Measurements from ENCODE around the gene C9orf78.
"Not testable (repeated sequence)": the region's sequence is repeated elsewhere in the genome, so short reads cannot be mapped to it uniquely, and the experiment has no call there.

Gene C9orf78

DNA sequence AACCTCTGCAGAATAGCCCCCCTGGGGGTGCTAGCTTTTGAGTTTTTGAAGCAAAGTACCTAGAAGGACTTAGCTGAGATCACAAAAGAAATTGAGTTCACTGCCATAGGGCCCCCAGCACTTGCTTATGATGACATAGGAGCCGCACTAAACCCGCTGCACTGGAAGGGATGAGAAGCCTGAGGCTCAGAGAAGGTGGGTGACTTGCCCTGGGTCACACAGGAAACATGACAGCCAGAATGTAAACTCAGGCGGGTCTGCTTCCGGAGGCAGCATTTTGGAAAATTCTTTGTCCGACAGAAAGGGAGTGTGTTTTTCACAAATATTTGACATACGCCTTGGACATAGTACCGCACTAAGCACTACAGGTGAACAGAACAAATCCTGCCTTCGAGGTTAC lies 40.5 kb downstream of the C9orf78 start:
- Histone ChIP-seq H3K4me1 (ENCODE audit: control insufficient read depth, insufficient read depth, low read length) (no peaks in the 10 kb centered on the region), H3K4me3 (ENCODE audit: insufficient read depth, low read depth, low read length) (no peak overlapping the region)
- WGBS, 2 experiments = 91 to 92% methylated on average over 8 of the region's 8 CpGs

GRCh38 chr9:129786481-129786880 lies 48.6 kb downstream of the C9orf78 start:
- 87 to 89% methylated on average over 10 of the region's 10 CpGs for WGBS, 2 experiments
- no peaks in the 10 kb centered on the region for H3K9me3 ChIP-seq (ENCODE audit: control insufficient read depth, low read length)
- H3K27me3 ChIP-seq (ENCODE audit: control insufficient read depth, insufficient read depth, low read length, poor library complexity, severe bottlenecking) = peaks cover 7% of the 10 kb centered on the region
- H3K36me3 ChIP-seq (ENCODE audit: control insufficient read depth, insufficient read depth, low read length) = no peaks in the 10 kb centered on the region
- H3K4me3 ChIP-seq (ENCODE audit: insufficient read depth, low read depth, low read length) = no peak overlapping the region
- no peak overlapping the region for H3K27ac ChIP-seq (ENCODE audit: insufficient read depth, low read depth, low read length, poor library complexity, severe bottlenecking)
- no peaks in the 10 kb centered on the region for H3K4me1 ChIP-seq (ENCODE audit: control insufficient read depth, insufficient read depth, low read length)

More for the DNA sequence above, 40.5 kb downstream of the C9orf78 start:
- no peak overlapping the region for H3K27ac ChIP-seq (ENCODE audit: insufficient read depth, low read depth, low read length, poor library complexity, severe bottlenecking)
- no peaks in the 10 kb centered on the region for H3K36me3 ChIP-seq (ENCODE audit: control insufficient read depth, insufficient read depth, low read length)
- H3K27me3 ChIP-seq (ENCODE audit: control insufficient read depth, insufficient read depth, low read length, poor library complexity, severe bottlenecking) = no peaks in the 10 kb centered on the region
- H3K9me3 ChIP-seq (ENCODE audit: control insufficient read depth, low read length) = no peaks in the 10 kb centered on the region

DNA sequence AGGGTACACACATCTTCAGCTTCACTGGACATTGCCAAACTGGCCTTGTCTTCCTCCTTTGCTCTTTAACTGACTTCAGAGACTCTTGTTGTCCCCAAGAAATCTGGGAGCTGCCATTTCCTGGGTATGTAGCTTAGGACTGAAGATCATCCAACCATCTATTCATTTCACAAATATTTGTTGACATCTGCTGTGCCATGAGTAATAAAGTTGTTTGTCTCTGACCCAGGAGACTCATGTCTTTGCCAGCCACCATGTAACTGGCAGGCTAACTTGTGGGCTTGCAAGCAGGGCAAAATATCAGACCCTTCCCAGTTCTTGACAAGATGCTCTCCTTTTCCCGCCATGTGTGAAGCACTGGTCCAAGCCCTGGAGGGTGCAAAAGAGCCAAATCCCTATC lies 49.2 kb downstream of the C9orf78 start:
- no peaks in the 10 kb centered on the region for H3K9me3 ChIP-seq (ENCODE audit: control insufficient read depth, low read length)
- 63 to 100% methylated on average over 1 of the region's 1 CpG for WGBS, 2 experiments
- H3K4me1 ChIP-seq (ENCODE audit: control insufficient read depth, insufficient read depth, low read length) = no peaks in the 10 kb centered on the region
- H3K36me3 ChIP-seq (ENCODE audit: control insufficient read depth, insufficient read depth, low read length) = no peaks in the 10 kb centered on the region
- peaks cover 7% of the 10 kb centered on the region for H3K27me3 ChIP-seq (ENCODE audit: control insufficient read depth, insufficient read depth, low read length, poor library complexity, severe bottlenecking)
- H3K4me3 ChIP-seq (ENCODE audit: insufficient read depth, low read depth, low read length) = no peak overlapping the region
- no peak overlapping the region for H3K27ac ChIP-seq (ENCODE audit: insufficient read depth, low read depth, low read length, poor library complexity, severe bottlenecking)

GRCh38 chr9:129784970-129785369 lies 50.1 kb downstream of the C9orf78 start:
- not testable (repeated sequence) for H3K27me3 ChIP-seq (ENCODE audit: control insufficient read depth, insufficient read depth, low read length, poor library complexity, severe bottlenecking); H3K4me3 ChIP-seq (ENCODE audit: insufficient read depth, low read depth, low read length); H3K36me3 ChIP-seq (ENCODE audit: control insufficient read depth, insufficient read depth, low read length); H3K27ac ChIP-seq (ENCODE audit: insufficient read depth, low read depth, low read length, poor library complexity, severe bottlenecking); H3K9me3 ChIP-seq (ENCODE audit: control insufficient read depth, low read length); H3K4me1 ChIP-seq (ENCODE audit: control insufficient read depth, insufficient read depth, low read length)
- 82% methylated on average over 11 of the region's 11 CpGs for WGBS, 2 experiments

- WGBS, 2 experiments = 45 to 46% methylated on average over 14 of the region's 14 CpGs
- Histone ChIP-seq H3K4me1 (ENCODE audit: control insufficient read depth, insufficient read depth, low read length) (no peaks in the 10 kb centered on the region), H3K4me3 (ENCODE audit: insufficient read depth, low read depth, low read length) (no peak overlapping the region), H3K27ac (ENCODE audit: insufficient read depth, low read depth, low read length, poor library complexity, severe bottlenecking) (no peak overlapping the region), H3K27me3 (ENCODE audit: control insufficient read depth, insufficient read depth, low read length, poor library complexity, severe bottlenecking) (peaks cover 7% of the 10 kb centered on the region), H3K9me3 (ENCODE audit: control insufficient read depth, low read length) (no peaks in the 10 kb centered on the region), H3K36me3 (ENCODE audit: control insufficient read depth, insufficient read depth, low read length) (no peaks in the 10 kb centered on the region)
Measured at GRCh38 chr9:129783516-129784361, 51.3 kb downstream of the C9orf78 start.

DNA sequence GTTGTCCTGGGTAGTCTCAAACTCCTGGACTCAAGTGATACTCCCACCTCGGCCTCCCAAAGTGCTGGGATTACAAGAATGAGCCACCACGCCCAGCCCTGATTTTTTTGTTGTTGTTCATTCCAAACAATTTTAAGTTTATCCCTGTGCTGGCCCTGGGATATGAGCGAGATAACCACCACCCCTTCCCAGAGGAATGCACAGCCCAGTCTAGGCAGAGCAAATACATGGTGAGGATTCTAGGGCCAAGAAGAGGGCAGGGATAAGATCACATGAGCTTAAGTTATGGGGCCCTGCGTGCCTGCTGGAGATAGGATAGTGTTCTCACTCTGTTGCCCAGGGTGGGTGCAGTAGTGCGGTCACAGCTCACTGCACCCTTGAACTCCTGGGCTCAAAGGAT lies 53.1 kb downstream of the C9orf78 start:
- Histone ChIP-seq H3K36me3 (ENCODE audit: control insufficient read depth, insufficient read depth, low read length) (no peaks in the 10 kb centered on the region), H3K9me3 (ENCODE audit: control insufficient read depth, low read length) (no peaks in the 10 kb centered on the region), H3K4me1 (ENCODE audit: control insufficient read depth, insufficient read depth, low read length) (peaks cover 4% of the 10 kb centered on the region), H3K27ac (ENCODE audit: insufficient read depth, low read depth, low read length, poor library complexity, severe bottlenecking) (no peak overlapping the region), H3K27me3 (ENCODE audit: control insufficient read depth, insufficient read depth, low read length, poor library complexity, severe bottlenecking) (peaks cover 2% of the 10 kb centered on the region), H3K4me3 (ENCODE audit: insufficient read depth, low read depth, low read length) (no peak overlapping the region)
- WGBS, 2 experiments = 91 to 92% methylated on average over 5 of the region's 5 CpGs

DNA sequence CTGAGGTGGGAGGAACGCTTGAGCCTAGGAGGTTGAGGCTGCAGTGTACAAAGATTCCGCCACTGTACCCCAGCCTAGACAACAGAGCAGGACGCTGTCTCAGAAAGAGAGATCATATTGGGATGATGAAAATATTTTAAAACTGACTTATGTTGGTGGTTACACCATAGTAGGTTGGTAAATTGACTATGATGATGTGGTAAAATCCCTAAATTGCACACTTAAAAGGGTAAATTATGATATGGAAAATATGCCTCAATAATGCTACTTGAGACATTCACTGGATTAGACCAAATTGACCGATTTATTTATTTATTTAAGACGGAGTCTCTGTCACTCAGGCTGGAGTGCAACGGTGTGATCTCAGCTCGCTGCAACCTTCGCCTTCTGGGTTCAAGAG lies 53.9 kb downstream of the C9orf78 start:
- Histone ChIP-seq H3K9me3 (ENCODE audit: control insufficient read depth, low read length) (no peaks in the 10 kb centered on the region), H3K36me3 (ENCODE audit: control insufficient read depth, insufficient read depth, low read length) (no peaks in the 10 kb centered on the region), H3K4me3 (ENCODE audit: insufficient read depth, low read depth, low read length) (no peak overlapping the region), H3K4me1 (ENCODE audit: control insufficient read depth, insufficient read depth, low read length) (peaks cover 8% of the 10 kb centered on the region), H3K27me3 (ENCODE audit: control insufficient read depth, insufficient read depth, low read length, poor library complexity, severe bottlenecking) (no peaks in the 10 kb centered on the region), H3K27ac (ENCODE audit: insufficient read depth, low read depth, low read length, poor library complexity, severe bottlenecking) (no peak overlapping the region)
- 89 to 94% methylated on average over 8 of the region's 8 CpGs for WGBS, 2 experiments

GRCh38 chr9:129779560-129780190 lies 55.4 kb downstream of the C9orf78 start:
- Histone ChIP-seq H3K36me3 (ENCODE audit: control insufficient read depth, insufficient read depth, low read length) (no peaks in the 10 kb centered on the region), H3K4me1 (ENCODE audit: control insufficient read depth, insufficient read depth, low read length) (peaks cover 8% of the 10 kb centered on the region), H3K27ac (ENCODE audit: insufficient read depth, low read depth, low read length, poor library complexity, severe bottlenecking) (no peak overlapping the region), H3K4me3 (ENCODE audit: insufficient read depth, low read depth, low read length) (no peak overlapping the region), H3K27me3 (ENCODE audit: control insufficient read depth, insufficient read depth, low read length, poor library complexity, severe bottlenecking) (no peaks in the 10 kb centered on the region), H3K9me3 (ENCODE audit: control insufficient read depth, low read length) (no peaks in the 10 kb centered on the region)
- 92 to 93% methylated on average over 7 of the region's 7 CpGs for WGBS, 2 experiments

- no peak overlapping the region for H3K27ac ChIP-seq (ENCODE audit: insufficient read depth, low read depth, low read length, poor library complexity, severe bottlenecking)
- H3K36me3 ChIP-seq (ENCODE audit: control insufficient read depth, insufficient read depth, low read length) = no peaks in the 10 kb centered on the region
- H3K27me3 ChIP-seq (ENCODE audit: control insufficient read depth, insufficient read depth, low read length, poor library complexity, severe bottlenecking) = no peaks in the 10 kb centered on the region
- no peaks in the 10 kb centered on the region for H3K9me3 ChIP-seq (ENCODE audit: control insufficient read depth, low read length)
- 90 to 95% methylated on average over 3 of the region's 3 CpGs for WGBS, 2 experiments
- H3K4me3 ChIP-seq (ENCODE audit: insufficient read depth, low read depth, low read length) = no peak overlapping the region
- H3K4me1 ChIP-seq (ENCODE audit: control insufficient read depth, insufficient read depth, low read length) = peaks cover 8% of the 10 kb centered on the region
Measured at GRCh38 chr9:129778469-129778868, 56.6 kb downstream of the C9orf78 start.

DNA sequence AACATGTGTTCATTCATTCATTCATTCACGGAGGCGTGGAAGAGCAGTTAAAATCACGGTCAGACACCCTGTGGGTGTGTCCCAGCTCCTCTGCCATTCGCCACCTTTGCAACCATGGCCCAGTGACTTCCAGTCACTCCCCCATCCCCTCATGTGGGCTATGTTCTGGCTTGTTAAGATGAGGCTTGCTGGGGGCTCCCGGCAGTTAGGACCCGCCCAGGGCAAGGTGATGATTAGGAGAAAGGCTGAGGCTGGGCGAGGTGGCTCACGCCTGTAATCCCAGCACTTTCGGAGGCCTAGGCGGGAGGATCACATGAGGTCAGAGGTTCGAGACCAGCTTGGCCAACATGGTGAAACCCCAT lies 57.3 kb downstream of the C9orf78 start:
- Histone ChIP-seq H3K36me3 (ENCODE audit: control insufficient read depth, insufficient read depth, low read length) (no peaks in the 10 kb centered on the region), H3K9me3 (ENCODE audit: control insufficient read depth, low read length) (no peaks in the 10 kb centered on the region), H3K4me1 (ENCODE audit: control insufficient read depth, insufficient read depth, low read length) (peaks cover 8% of the 10 kb centered on the region), H3K27ac (ENCODE audit: insufficient read depth, low read depth, low read length, poor library complexity, severe bottlenecking) (no peak overlapping the region), H3K4me3 (ENCODE audit: insufficient read depth, low read depth, low read length) (no peak overlapping the region), H3K27me3 (ENCODE audit: control insufficient read depth, insufficient read depth, low read length, poor library complexity, severe bottlenecking) (no peaks in the 10 kb centered on the region)
- 88 to 91% methylated on average over 11 of the region's 11 CpGs for WGBS, 2 experiments
